GM12872 (cell line): Measurements from ENCODE around the gene REEP6.

Source experiments
- TF ChIP-seq, protein P1 (sequence below): IDR thresholded peaks from 3 replicates; pipeline ENCODE4 v1.5.1; 2011; ENCODE audit warnings: low read depth, mild to moderate bottlenecking, low read length, moderate library complexity; ENCODE audit not compliant: insufficient read depth

REEP6 gene

DNA sequence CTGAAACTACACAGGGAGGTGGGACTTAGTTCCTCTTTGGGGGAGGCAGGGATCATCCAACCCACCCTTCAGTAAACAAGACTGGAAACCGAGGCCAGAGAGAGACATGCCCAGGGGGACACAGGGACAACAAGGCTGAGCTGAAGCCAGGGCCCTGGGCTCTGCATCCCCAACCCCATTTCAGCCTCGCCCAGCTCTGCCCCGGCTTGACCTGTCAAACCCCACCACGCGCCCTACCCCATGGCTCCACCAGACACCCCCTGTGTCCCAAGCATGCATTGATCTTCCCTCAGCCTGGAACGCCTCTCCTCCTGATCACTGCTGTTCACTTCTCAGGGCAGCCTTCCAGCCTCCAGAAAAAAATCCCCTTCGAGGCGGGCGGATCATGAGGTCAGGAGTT lies 43.0 kb upstream of the REEP6 start:
- TF ChIP-seq, protein P1, sequence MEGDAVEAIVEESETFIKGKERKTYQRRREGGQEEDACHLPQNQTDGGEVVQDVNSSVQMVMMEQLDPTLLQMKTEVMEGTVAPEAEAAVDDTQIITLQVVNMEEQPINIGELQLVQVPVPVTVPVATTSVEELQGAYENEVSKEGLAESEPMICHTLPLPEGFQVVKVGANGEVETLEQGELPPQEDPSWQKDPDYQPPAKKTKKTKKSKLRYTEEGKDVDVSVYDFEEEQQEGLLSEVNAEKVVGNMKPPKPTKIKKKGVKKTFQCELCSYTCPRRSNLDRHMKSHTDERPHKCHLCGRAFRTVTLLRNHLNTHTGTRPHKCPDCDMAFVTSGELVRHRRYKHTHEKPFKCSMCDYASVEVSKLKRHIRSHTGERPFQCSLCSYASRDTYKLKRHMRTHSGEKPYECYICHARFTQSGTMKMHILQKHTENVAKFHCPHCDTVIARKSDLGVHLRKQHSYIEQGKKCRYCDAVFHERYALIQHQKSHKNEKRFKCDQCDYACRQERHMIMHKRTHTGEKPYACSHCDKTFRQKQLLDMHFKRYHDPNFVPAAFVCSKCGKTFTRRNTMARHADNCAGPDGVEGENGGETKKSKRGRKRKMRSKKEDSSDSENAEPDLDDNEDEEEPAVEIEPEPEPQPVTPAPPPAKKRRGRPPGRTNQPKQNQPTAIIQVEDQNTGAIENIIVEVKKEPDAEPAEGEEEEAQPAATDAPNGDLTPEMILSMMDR = no peak

DNA sequence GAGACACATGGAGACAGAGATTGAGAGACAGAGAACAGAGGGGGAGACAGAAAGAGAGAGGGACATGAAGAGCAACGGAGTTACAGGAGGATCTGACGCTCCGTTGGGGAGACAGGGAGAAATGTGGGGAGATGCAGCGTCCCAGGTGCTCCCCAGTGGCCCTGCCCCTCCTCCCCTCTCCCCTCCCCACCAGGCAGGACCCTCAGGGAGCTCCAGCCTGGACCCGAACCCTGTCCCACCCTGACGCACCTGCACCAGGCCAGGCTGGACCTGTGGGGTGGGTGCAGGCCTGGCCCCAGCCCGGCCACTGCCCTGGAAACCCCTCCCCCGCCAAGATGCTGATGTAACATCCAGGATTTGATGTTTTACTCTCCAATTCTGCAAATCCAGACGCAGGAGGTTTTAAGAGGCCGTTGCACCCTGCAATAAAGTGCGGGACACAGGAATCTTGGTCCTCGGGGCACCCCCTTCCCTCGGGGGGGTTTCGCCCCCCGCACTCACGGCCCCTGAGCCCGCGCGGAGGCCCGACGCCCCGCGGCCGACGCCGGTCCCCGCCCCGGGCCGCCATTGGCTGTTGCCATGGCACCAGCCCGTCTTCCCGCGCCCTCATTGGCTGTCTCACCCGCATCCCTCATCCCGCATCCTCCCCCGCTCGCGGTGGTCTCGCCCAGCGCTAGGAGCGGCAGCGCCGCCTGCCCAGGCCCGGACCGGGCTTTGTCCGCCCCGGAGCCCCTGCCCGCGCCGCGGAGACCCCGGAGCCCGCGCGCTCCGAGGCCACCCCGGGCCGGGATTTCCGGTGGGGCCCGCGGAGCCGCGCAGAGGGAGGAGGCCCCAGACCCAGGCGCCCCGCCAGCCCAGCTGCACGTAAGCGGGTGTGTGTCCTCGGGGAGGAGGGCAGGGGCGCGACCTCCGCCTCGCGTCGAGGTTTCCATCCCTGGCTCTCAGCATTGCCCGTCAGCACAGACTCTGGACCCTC lies 41.2 kb upstream of the REEP6 start, which contains the start of gene APC2:
APC2 (plus strand) TSS at position 655 of the 976 bp plus-strand sequence. CDS start 2,881 bp downstream, outside the sequence.
- TF ChIP-seq, protein P1 = no peak

DNA sequence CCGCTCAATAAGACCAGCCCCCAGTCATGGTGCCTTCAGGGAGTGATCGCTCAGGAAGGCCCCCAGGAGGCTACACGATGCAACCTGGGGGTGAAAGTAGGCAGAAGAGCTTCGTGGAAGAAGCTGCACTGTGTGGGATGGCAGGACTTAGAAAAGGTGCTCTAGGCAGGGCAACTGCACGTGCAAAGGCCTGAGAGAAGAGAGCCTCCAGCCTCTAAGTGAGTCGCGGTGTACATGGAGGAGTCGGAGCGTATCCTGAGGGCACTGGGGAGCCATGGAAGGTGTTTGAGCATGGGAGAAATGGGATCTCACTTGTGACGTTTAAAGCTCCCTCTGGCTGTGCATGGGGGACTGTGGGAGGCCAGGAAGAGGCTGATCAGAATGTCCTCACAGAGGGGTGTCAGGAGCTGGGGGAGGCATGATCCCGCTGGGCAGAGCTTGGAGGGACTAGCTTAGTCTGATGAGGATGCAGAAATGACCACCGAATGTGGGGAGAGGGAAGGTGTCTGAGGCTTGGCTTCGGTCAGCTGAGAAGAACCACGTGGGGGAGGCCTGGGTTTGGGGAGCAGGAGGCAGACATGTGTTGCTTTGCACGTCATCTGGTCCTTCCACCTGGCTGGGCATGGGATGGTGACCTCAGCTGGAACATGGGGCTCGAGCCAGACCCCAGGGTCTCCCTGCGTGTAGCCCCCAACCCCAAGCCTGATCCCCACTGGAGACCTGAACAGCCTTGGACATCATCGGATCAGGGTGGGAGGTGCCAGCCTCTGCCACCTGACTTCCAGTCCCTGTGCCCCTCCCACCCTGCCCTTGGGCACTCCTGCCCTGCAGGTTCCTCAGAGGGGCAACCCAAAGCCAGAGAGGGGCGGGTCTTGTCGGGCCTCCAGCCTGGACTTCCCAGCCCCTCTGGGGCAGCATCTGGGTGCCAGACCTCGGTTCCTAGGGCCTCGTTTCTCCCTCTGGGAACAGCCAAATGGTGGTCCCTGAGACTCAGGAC lies 39.9 kb upstream of the REEP6 start:
- TF ChIP-seq, protein P1 = no peak

DNA sequence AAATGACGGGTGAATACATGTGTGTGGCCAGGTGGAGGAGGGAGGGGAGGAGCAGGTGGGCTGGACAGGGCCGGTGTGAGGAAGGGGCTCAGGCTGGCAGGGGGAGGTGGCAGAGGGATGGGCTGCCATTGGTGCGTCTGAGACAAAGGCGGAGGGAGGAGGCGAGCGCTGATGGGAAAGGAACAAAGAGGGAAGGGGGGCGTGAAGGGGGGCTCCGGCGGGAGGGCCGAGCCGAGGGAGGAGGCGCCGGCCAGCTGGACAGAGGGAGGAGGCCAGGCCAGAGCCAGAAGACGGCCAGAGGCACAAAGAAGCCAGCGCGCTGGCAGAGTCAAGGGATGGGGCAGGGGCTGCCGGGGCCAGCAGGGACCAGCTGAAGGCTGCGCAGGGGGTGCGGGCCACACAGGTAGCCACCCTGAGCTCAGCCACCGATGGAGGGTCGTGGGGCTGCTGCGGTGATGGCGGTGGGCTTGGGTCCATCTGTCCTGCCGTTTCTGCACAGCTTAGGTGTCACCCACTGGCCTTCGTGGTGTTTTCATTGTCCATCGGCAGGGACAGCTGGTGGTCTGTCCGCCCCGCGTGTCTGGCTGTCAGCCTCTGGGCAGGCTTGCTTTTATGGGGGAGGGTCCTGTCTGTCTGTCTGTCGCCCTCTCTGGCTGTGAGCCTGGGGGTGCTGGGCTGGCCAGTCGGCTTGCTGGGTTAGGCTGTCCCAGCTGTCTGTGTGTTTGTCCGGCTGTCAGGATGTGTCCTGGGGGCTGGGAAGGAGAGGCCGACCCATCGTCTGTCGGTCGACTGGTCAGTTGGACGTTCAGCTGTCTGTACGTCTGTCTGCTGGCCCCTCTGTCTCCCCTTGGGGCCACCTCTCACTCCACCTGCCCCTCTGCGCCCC lies 38.8 kb upstream of the REEP6 start:
- TF ChIP-seq, protein P1 = no peak

DNA sequence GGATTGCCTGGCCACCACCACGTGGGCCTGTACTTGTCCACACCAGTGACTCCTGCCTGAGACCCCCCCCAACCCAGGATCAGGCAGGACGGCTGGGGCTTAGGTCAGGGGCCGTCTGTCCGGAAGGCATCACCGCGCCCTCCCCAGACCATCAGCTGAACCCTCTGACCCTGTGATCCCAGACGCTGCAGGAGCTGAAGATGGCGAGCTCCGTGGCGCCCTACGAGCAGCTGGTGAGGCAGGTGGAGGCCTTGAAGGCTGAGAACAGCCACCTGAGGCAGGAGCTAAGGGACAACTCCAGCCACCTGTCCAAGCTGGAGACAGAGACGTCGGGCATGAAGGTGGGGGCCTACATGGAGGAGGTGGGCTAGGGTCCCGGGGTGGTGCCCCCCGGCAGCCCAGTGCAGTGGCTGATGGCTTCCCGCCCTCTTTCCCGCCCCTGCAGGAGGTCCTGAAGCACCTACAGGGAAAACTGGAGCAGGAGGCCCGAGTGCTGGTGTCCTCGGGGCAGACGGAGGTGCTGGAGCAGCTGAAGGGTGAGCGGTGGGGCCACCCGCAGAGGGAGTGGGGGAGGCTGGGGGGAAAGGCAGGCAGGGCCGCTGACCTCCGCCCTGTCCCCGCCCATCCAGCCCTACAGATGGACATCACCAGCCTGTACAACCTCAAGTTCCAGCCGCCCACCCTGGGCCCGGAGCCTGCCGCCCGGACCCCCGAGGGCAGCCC lies 38.0 kb upstream of the REEP6 start:
- TF ChIP-seq, protein P1 = no peak

DNA sequence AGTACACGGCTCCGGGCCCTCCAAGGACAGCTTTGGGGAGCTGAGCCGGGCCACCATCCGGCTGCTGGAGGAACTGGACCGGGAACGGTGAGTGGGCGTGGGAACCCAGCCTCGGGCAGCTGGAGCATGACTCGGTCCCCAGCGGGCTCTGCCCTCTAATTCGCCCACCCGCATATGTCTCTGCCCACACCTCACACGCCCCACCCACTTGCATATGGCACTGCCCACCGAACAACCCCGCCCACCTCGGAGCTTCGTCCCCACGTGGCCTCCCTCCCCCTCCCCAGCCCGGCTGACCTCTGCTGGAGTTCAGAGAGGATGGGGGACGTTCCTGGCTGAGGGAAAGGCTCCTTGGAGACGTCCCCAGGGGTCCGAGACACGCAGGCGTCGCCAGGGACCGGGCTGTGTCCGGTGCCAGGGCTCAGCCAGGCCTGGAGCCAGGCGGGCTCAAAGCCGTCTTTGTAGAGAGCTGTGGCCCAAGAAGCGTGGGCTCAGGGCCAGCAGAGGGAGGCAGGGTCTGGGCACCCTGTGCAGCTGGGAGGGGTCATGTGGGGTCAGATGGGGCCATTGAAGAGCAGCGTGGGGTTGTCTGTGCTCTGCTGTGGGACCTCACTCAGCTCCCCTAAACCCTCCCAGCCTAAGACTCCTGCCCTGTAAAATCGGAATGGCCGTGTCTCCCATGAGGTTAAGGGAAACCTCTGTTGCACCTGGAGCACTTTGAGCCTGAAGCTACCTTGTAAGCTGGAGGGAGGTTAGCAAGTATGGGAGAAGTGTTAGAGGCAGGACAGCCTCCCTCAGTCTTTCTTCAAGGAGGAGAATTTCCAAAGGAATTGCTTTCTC lies 37.2 kb upstream of the REEP6 start:
- TF ChIP-seq, protein P1 = no peak
